AG09319 (cell line): Measurements from ENCODE around the gene TMPRSS6.

ENCODE experiments used
- DNase-seq: peaks from one replicate; pipeline ENCODE4 v3.0.0-alpha.2; 2010; ENCODE audit warnings: low read depth; ENCODE audit errors: extremely low read depth
- CTCF ChIP-seq: IDR thresholded peaks from 2 replicates; pipeline ENCODE4 v1.5.1; 2011; ENCODE audit warnings: low read depth, mild to moderate bottlenecking, inconsistent platforms, low read length, moderate library complexity

The TMPRSS6 gene

GRCh38 chr22:37139762-37140161 is 30.2 kb upstream of the TMPRSS6 start:
- DNase-seq = no peak
- no peak for TF ChIP-seq CTCF

- TF ChIP-seq CTCF = no peak
- no peak for DNase-seq
These were observed 29.5 kb upstream of the TMPRSS6 start for GRCh38 chr22:37138849-37139561.

- no peak for DNase-seq
- no peak for TF ChIP-seq CTCF
These were observed 28.6 kb upstream of the TMPRSS6 start for GRCh38 chr22:37137903-37138665.

- DNase-seq = no peak
- no peak for TF ChIP-seq CTCF
These were observed 27.6 kb upstream of the TMPRSS6 start for GRCh38 chr22:37137131-37137530.

- DNase-seq = no peak
- no peak for TF ChIP-seq CTCF
These were observed 25.5 kb upstream of the TMPRSS6 start for GRCh38 chr22:37135023-37135422.

- TF ChIP-seq CTCF = no peak
- DNase-seq = no peak
These were observed 23.9 kb upstream of the TMPRSS6 start for GRCh38 chr22:37133304-37134018.

- DNase-seq = no peak
- TF ChIP-seq CTCF = no peak
These were observed 23.3 kb upstream of the TMPRSS6 start for GRCh38 chr22:37132773-37133172.
